OCI-LY1 (cell line): Measurements from ENCODE around the gene OR6K6.

Source experiments
- H2AFZ ChIP-seq: fragments of 200-600 bp; sonication (generic), shearing (Covaris generic); 2 replicates; pipeline ENCODE4 v1.6.0; 2014; ENCODE audit warnings: antibody characterized with exemption, mild to moderate bottlenecking, low read length
- H3F3A ChIP-seq: fragments of 200-600 bp; sonication (generic), shearing (Covaris generic); 2 replicates; pipeline ENCODE4 v1.6.0; 2014; ENCODE audit warnings: mild to moderate bottlenecking, antibody characterized with exemption, low read length, moderate library complexity; ENCODE audit not compliant: insufficient read depth
- H3K27ac ChIP-seq: fragments of 200-600 bp; sonication (generic); 2 replicates; pipeline ENCODE4 v1.5.1; 2014; ENCODE audit warnings: low read length, mixed run types, mild to moderate bottlenecking, low read depth; ENCODE audit not compliant: poor library complexity, severe bottlenecking
- H3K27me3 ChIP-seq: fragments of 200-600 bp; sonication (generic); 2 replicates; pipeline ENCODE4 v1.6.0; 2014; ENCODE audit warnings: antibody characterized with exemption, mild to moderate bottlenecking, low read length, moderate library complexity; ENCODE audit not compliant: insufficient read depth
- H3K36me3 ChIP-seq: fragments of 200-600 bp; sonication (generic); 2 replicates; pipeline ENCODE4 v1.6.1; 2014; ENCODE audit warnings: mild to moderate bottlenecking, antibody characterized with exemption, low read length, moderate library complexity, mixed read lengths; ENCODE audit not compliant: insufficient read depth
- H3K4me1 ChIP-seq: fragments of 200-600 bp; sonication (generic); 2 replicates; pipeline ENCODE4 v1.5.1; 2014; ENCODE audit warnings: mild to moderate bottlenecking, low read length, moderate library complexity; ENCODE audit not compliant: insufficient read depth, severe bottlenecking
- H3K4me2 ChIP-seq: fragments of 200-600 bp; sonication (generic), shearing (Covaris generic); 2 replicates; pipeline ENCODE4 v1.6.1; 2014; ENCODE audit warnings: low read length
- H3K4me3 ChIP-seq: fragments of 200-600 bp; sonication (generic); 2 replicates; pipeline ENCODE4 v1.5.1; 2014; ENCODE audit warnings: low read length, low read depth, mild to moderate bottlenecking, mixed read lengths; ENCODE audit not compliant: poor library complexity, severe bottlenecking
- H3K79me2 ChIP-seq: fragments of 200-600 bp; shearing (Covaris generic); 2 replicates; pipeline ENCODE4 v1.6.1; 2016; ENCODE audit warnings: mixed run types, low read length, mixed read lengths; ENCODE audit not compliant: insufficient read depth
- H3K9ac ChIP-seq: fragments of 200-600 bp; sonication (generic), shearing (Covaris generic); 2 replicates; pipeline ENCODE4 v1.6.1; 2014; ENCODE audit warnings: mild to moderate bottlenecking, low read length, mixed read lengths
- H3K9me2 ChIP-seq: fragments of 200-600 bp; sonication (generic), shearing (Covaris generic); 2 replicates; pipeline ENCODE4 v1.6.1; 2014; ENCODE audit warnings: low read depth, mild to moderate bottlenecking, low read length, mixed read lengths
- H3K9me3 ChIP-seq: fragments of 200-600 bp; shearing (Covaris generic); 2 replicates; pipeline ENCODE4 v1.6.1; 2014; ENCODE audit warnings: low read length, mixed read lengths
- H4K20me1 ChIP-seq: fragments of 200-600 bp; sonication (generic), shearing (Covaris generic); 2 replicates; pipeline ENCODE4 v1.6.0; 2016; ENCODE audit warnings: mild to moderate bottlenecking, low read length; ENCODE audit not compliant: insufficient read depth
- CTCF ChIP-seq: fragments of 200-600 bp; sonication (generic), shearing (Covaris generic); IDR thresholded peaks from 2 replicates; pipeline ENCODE4 v1.5.1; 2017; ENCODE audit warnings: mild to moderate bottlenecking, antibody characterized with exemption, low read length, moderate library complexity, mixed read lengths
- EZH2 ChIP-seq: fragments of 200-600 bp; sonication (generic), shearing (Covaris generic); IDR thresholded peaks from 2 replicates; pipeline ENCODE4 v1.8.0; 2017; ENCODE audit warnings: borderline replicate concordance, mixed run types, mild to moderate bottlenecking, antibody characterized with exemption, low read length, moderate library complexity, mixed read lengths

The OR6K6 gene

DNA sequence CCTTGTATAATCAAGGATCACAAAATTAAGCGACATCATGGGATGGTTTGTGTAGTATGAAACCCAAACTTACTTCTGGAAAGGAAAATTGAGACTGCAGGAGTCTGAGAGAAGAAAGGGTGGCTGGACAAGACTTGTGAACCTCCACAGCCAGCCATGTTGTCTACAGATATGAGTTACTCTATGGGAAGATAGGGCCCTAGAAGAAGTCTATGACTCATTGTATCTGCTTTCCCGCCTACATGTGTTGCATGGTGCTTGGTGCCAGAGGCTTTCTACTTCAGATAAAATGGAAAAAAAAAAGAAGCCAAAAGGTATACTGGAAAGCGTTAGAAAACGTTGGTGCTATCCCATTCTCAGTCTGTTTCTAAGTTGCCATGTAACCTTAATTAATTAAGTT is 45.2 kb downstream of the OR6K6 start:
- no peak overlapping the region for H3K9ac ChIP-seq
- H3K79me2 ChIP-seq: no peaks in the 10 kb centered on the region
- no peak overlapping the region for H3K27ac ChIP-seq

DNA sequence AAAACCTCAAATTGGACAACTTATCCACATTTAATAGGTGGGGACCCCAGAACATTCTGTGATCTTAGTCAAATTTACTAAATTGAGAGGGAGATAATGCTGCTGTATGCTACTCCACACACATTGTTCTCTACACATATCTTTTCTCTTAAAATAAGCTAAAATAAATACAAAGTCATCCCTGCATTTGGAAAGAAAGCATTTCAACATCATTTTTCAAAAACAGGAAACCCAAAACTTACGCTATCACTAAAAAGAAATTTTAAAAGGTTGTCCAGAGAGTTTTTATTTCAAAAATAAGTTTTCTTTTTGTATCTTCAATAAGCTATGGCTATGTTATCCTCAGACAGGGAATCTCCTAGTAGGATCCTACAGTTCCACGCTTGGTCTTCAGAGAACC is 46.0 kb downstream of the OR6K6 start:
- H3K4me2 ChIP-seq: no peak overlapping the region
- H3K9ac ChIP-seq: no peak overlapping the region
- H2AFZ ChIP-seq: no peak overlapping the region
- H4K20me1 ChIP-seq: no peaks in the 10 kb centered on the region
- TF ChIP-seq CTCF (no peak), EZH2 (no peak)
- no peaks in the 10 kb centered on the region for H3K9me2 ChIP-seq
- H3F3A ChIP-seq: no peaks in the 10 kb centered on the region
- no peaks in the 10 kb centered on the region for H3K4me1 ChIP-seq
- H3K36me3 ChIP-seq: no peaks in the 10 kb centered on the region
- H3K9me3 ChIP-seq: no peaks in the 10 kb centered on the region
- H3K27ac ChIP-seq: no peak overlapping the region
- H3K4me3 ChIP-seq: no peak overlapping the region
- H3K79me2 ChIP-seq: no peaks in the 10 kb centered on the region
- no peaks in the 10 kb centered on the region for H3K27me3 ChIP-seq

More for the DNA sequence above, 45.2 kb downstream of the OR6K6 start:
- Histone ChIP-seq H3K27me3 (no peaks in the 10 kb centered on the region), H2AFZ (no peak overlapping the region), H3K4me2 (no peak overlapping the region), H3F3A (no peaks in the 10 kb centered on the region), H4K20me1 (no peaks in the 10 kb centered on the region), H3K4me3 (no peak overlapping the region), H3K9me3 (no peaks in the 10 kb centered on the region), H3K4me1 (no peaks in the 10 kb centered on the region), H3K9me2 (no peaks in the 10 kb centered on the region), H3K36me3 (no peaks in the 10 kb centered on the region)
- no peak for TF ChIP-seq CTCF
- TF ChIP-seq EZH2: no peak

- Histone ChIP-seq H3K36me3 (no peaks in the 10 kb centered on the region), H3K9ac (no peak overlapping the region), H3K27me3 (no peaks in the 10 kb centered on the region), H3K9me3 (no peaks in the 10 kb centered on the region), H2AFZ (no peak overlapping the region), H3K4me3 (no peak overlapping the region), H3K4me2 (no peak overlapping the region), H3K9me2 (no peaks in the 10 kb centered on the region), H3K27ac (no peak overlapping the region), H3K4me1 (no peaks in the 10 kb centered on the region), H3F3A (no peaks in the 10 kb centered on the region), H4K20me1 (no peaks in the 10 kb centered on the region), H3K79me2 (no peaks in the 10 kb centered on the region)
- TF ChIP-seq CTCF (no peak), EZH2 (no peak)
Observed at GRCh38 chr1:158801396-158801795, 46.9 kb downstream of the OR6K6 start.
